ENCODE results near the gene CHRND. TPM values are rescaled to one million over a fixed set of nuclear protein-coding genes. Genes with fewer than 3 reads are reported as not detected.
A peak's percentile ranks its signal among the peaks of the same experiment; 100 is the strongest.

Gene CHRND
- total and polyA plus RNA-seq, 2 of the 13 experiments (the other 11 are each of a cell fraction or from before 2014, with no cell fraction given): 0.18 TPM; not detected in 1

- TF ChIP-seq, protein P1, sequence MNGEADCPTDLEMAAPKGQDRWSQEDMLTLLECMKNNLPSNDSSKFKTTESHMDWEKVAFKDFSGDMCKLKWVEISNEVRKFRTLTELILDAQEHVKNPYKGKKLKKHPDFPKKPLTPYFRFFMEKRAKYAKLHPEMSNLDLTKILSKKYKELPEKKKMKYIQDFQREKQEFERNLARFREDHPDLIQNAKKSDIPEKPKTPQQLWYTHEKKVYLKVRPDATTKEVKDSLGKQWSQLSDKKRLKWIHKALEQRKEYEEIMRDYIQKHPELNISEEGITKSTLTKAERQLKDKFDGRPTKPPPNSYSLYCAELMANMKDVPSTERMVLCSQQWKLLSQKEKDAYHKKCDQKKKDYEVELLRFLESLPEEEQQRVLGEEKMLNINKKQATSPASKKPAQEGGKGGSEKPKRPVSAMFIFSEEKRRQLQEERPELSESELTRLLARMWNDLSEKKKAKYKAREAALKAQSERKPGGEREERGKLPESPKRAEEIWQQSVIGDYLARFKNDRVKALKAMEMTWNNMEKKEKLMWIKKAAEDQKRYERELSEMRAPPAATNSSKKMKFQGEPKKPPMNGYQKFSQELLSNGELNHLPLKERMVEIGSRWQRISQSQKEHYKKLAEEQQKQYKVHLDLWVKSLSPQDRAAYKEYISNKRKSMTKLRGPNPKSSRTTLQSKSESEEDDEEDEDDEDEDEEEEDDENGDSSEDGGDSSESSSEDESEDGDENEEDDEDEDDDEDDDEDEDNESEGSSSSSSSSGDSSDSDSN (CRISPR knock-in tag; IDR thresholded peaks at IDR 0.05): peak; percentile 96
- TF ChIP-seq REPIN1 (CRISPR knock-in tag; IDR thresholded peaks at IDR 0.05; ENCODE audit: borderline replicate concordance, low read depth): 0 out of 2 replicates have a peak, but pooled peaks have one; percentile 43
- no peak for TF ChIP-seq ZSCAN9 (CRISPR knock-in tag; IDR thresholded peaks at IDR 0.05; ENCODE audit: borderline replicate concordance)
- no peak for TF ChIP-seq ZNF639 (CRISPR knock-in tag; conservative IDR thresholded peaks at IDR 0.05)
- TF ChIP-seq ZNF446 (CRISPR knock-in tag; IDR thresholded peaks at IDR 0.05): no peak
- TF ChIP-seq ZSCAN25 (CRISPR knock-in tag; IDR thresholded peaks at IDR 0.05): no peak
- TF ChIP-seq JUNB (CRISPR knock-in tag; IDR thresholded peaks at IDR 0.05; ENCODE audit: borderline replicate concordance): no peak
- TF ChIP-seq KMT2B (CRISPR knock-in tag; IDR thresholded peaks at IDR 0.05): no peak
- TF ChIP-seq ZNF619 (CRISPR knock-in tag; IDR thresholded peaks at IDR 0.05): no peak
- TF ChIP-seq, protein P2, sequence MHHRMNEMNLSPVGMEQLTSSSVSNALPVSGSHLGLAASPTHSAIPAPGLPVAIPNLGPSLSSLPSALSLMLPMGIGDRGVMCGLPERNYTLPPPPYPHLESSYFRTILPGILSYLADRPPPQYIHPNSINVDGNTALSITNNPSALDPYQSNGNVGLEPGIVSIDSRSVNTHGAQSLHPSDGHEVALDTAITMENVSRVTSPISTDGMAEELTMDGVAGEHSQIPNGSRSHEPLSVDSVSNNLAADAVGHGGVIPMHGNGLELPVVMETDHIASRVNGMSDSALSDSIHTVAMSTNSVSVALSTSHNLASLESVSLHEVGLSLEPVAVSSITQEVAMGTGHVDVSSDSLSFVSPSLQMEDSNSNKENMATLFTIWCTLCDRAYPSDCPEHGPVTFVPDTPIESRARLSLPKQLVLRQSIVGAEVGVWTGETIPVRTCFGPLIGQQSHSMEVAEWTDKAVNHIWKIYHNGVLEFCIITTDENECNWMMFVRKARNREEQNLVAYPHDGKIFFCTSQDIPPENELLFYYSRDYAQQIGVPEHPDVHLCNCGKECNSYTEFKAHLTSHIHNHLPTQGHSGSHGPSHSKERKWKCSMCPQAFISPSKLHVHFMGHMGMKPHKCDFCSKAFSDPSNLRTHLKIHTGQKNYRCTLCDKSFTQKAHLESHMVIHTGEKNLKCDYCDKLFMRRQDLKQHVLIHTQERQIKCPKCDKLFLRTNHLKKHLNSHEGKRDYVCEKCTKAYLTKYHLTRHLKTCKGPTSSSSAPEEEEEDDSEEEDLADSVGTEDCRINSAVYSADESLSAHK (CRISPR knock-in tag; IDR thresholded peaks at IDR 0.05; ENCODE audit: borderline replicate concordance): no peak
- peak; percentile 77 to 93 for TF ChIP-seq HMGXB4 (CRISPR knock-in tag; IDR thresholded peaks at IDR 0.05; ENCODE audit: borderline replicate concordance in 1 of 2, low read depth in 1 of 2)
- TF ChIP-seq, protein P3, sequence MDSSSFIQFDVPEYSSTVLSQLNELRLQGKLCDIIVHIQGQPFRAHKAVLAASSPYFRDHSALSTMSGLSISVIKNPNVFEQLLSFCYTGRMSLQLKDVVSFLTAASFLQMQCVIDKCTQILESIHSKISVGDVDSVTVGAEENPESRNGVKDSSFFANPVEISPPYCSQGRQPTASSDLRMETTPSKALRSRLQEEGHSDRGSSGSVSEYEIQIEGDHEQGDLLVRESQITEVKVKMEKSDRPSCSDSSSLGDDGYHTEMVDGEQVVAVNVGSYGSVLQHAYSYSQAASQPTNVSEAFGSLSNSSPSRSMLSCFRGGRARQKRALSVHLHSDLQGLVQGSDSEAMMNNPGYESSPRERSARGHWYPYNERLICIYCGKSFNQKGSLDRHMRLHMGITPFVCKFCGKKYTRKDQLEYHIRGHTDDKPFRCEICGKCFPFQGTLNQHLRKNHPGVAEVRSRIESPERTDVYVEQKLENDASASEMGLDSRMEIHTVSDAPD (CRISPR knock-in tag; IDR thresholded peaks at IDR 0.05): no peak; the same call in 1 of the 2 replicates
- TF ChIP-seq ZKSCAN8 (CRISPR knock-in tag; IDR thresholded peaks at IDR 0.05; ENCODE audit: borderline replicate concordance): no peak
- no peak for TF ChIP-seq ZNF441 (CRISPR knock-in tag; IDR thresholded peaks at IDR 0.05; ENCODE audit: borderline replicate concordance)
- no peak for TF ChIP-seq THAP11 (CRISPR knock-in tag; IDR thresholded peaks at IDR 0.05)
- TF ChIP-seq MIER3 (CRISPR knock-in tag; IDR thresholded peaks at IDR 0.05; ENCODE audit: borderline replicate concordance): no peak; the same call in 1 of the 2 replicates
- TF ChIP-seq KAT8 (CRISPR knock-in tag; IDR thresholded peaks at IDR 0.05): no peak
- 0 out of 2 replicates have a peak, but pooled peaks have one; percentile 76 for TF ChIP-seq EED (CRISPR knock-in tag; IDR thresholded peaks at IDR 0.05)
- TF ChIP-seq NPAS2 (CRISPR knock-in tag; IDR thresholded peaks at IDR 0.05; ENCODE audit: borderline replicate concordance): no peak
These were observed 2.0 kb upstream of the CHRND start (continued) for GRCh38 chr2:232523682-232524597.
